HepG2 (cell line): Measurements from ENCODE around the gene LTA. TPM values are rescaled to one million over a fixed set of nuclear protein-coding genes. Genes with fewer than 3 reads are reported as not detected.

Experiments used
- BCL6 ChIP-seq: IDR thresholded peaks from 2 replicates; pipeline ENCODE4 v1.6.1; 2016; ENCODE audit warnings: missing genetic modification reagents, missing compliant biosample characterization
- CC2D1A ChIP-seq: sonication (generic); formaldehyde crosslinking; IDR thresholded peaks from 2 replicates; pipeline ENCODE4 v1.8.1; 2023; ENCODE audit warnings: mild to moderate bottlenecking, missing genetic modification reagents
- DMAP1 ChIP-seq: IDR thresholded peaks from 2 replicates; pipeline ENCODE4 v1.6.1; 2016
- EEA1 ChIP-seq: sonication (generic); formaldehyde crosslinking; IDR thresholded peaks from 2 replicates; pipeline ENCODE4 v1.5.1; 2020; ENCODE audit warnings: mild to moderate bottlenecking, missing genetic modification reagents, borderline replicate concordance
- MXD4 ChIP-seq: IDR thresholded peaks from 2 replicates; pipeline ENCODE4 v1.6.1; 2016; ENCODE audit warnings: mild to moderate bottlenecking, missing biosample characterization, missing genetic modification reagents
- NBN ChIP-seq: fragments of 450-650 bp; conservative IDR thresholded peaks from 2 replicates; pipeline ENCODE4 v1.6.1; 2017
- NCOA1 ChIP-seq: sonication (generic); formaldehyde crosslinking; IDR thresholded peaks from 2 replicates; pipeline ENCODE4 v1.9.0; 2021; ENCODE audit warnings: missing genetic modification reagents
- NFE2L1 ChIP-seq: sonication (generic); formaldehyde crosslinking; IDR thresholded peaks from 2 replicates; pipeline ENCODE4 v1.4.0; 2020; ENCODE audit warnings: missing genetic modification reagents, mild to moderate bottlenecking, borderline replicate concordance
- NFIB ChIP-seq: sonication (generic); formaldehyde crosslinking; IDR thresholded peaks from 2 replicates; pipeline ENCODE4 v1.9.0; 2021; ENCODE audit warnings: missing genetic modification reagents, mild to moderate bottlenecking, borderline replicate concordance
- NR3C1 ChIP-seq: sonication (generic); formaldehyde crosslinking; IDR thresholded peaks from 2 replicates; pipeline ENCODE4 v1.4.0; 2020; ENCODE audit warnings: missing genetic modification reagents
- PHF20 ChIP-seq: sonication (generic); formaldehyde crosslinking; IDR thresholded peaks from 2 replicates; pipeline ENCODE4 v1.5.0; 2020; ENCODE audit warnings: mild to moderate bottlenecking, missing genetic modification reagents
- SPEN ChIP-seq: sonication (generic); formaldehyde crosslinking; IDR thresholded peaks from 2 replicates; pipeline ENCODE4 v1.5.1; 2020; ENCODE audit warnings: low read depth, mild to moderate bottlenecking, missing genetic modification reagents
- STAT5B ChIP-seq: sonication (generic); formaldehyde crosslinking; IDR thresholded peaks from 2 replicates; pipeline ENCODE4 v1.4.0; 2020; ENCODE audit warnings: missing genetic modification reagents
- TBX3 ChIP-seq: fragments of 450-650 bp; IDR thresholded peaks from 2 replicates; pipeline ENCODE4 v1.6.1; 2017; ENCODE audit warnings: antibody characterized with exemption, mild to moderate bottlenecking, inconsistent platforms, borderline replicate concordance
- TIGD3 ChIP-seq: sonication (generic); formaldehyde crosslinking; IDR thresholded peaks from 2 replicates; pipeline ENCODE4 v1.5.1; 2020; ENCODE audit warnings: mild to moderate bottlenecking, missing genetic modification reagents, borderline replicate concordance
- TP53 ChIP-seq: sonication (generic); formaldehyde crosslinking; conservative IDR thresholded peaks from 2 replicates; pipeline ENCODE4 v1.4.0; 2020; ENCODE audit warnings: missing genetic modification reagents
- U2AF2 ChIP-seq: fragments of 200-400 bp; formaldehyde crosslinking; IDR thresholded peaks from 2 replicates; pipeline ENCODE4 v1.6.1; 2017; ENCODE audit warnings: low read depth, mild to moderate bottlenecking, low read length
- YEATS4 ChIP-seq: sonication (generic); formaldehyde crosslinking; IDR thresholded peaks from 2 replicates; pipeline ENCODE4 v1.4.0; 2020; ENCODE audit warnings: missing genetic modification reagents, borderline replicate concordance
- ZBTB1 ChIP-seq: sonication (generic); formaldehyde crosslinking; IDR thresholded peaks from 2 replicates; pipeline ENCODE4 v1.4.0; 2020; ENCODE audit warnings: missing genetic modification reagents, borderline replicate concordance
- ZNF567 ChIP-seq: sonication (generic); formaldehyde crosslinking; IDR thresholded peaks from 2 replicates; pipeline ENCODE4 v1.8.1; 2023; ENCODE audit warnings: mild to moderate bottlenecking, missing genetic modification reagents, borderline replicate concordance
- polyA plus RNA-seq, 8 experiments: library from polyadenylated mRNA; depleted of rRNA in 3 of 8; stranded (reverse) in 7 of 8; unstranded in 1 of 8; fragments of >200 nt; fragmentation: Illumina TruSeq in 4 of 8; extraction: Trizol in 4 of 8; gene quantifications; 2 replicates each; pipeline versions ENCODE4 v1.2.1 to v1.2.3, GENCODE V29; 2011 to 2016; ENCODE audit warnings: low read depth in 4 of 8, missing spikeins in 1 of 8, mixed read lengths in 1 of 8; ENCODE audit not compliant: insufficient read depth in 1 of 8
- total RNA-seq, 5 experiments: library from RNA; depleted of rRNA; stranded (reverse); fragments of >200 nt; fragmentation: Illumina TruSeq; extraction: Trizol; gene quantifications; 2 replicates each; pipeline ENCODE4 v1.2.3, GENCODE V29; 2016; ENCODE audit warnings: low read depth in 1 of 5
- TF ChIP-seq, protein P1 (sequence below): sonication (generic); formaldehyde crosslinking; IDR thresholded peaks from 2 replicates; pipeline ENCODE4 v1.5.0; 2020; ENCODE audit warnings: mild to moderate bottlenecking, missing genetic modification reagents
- TF ChIP-seq, protein P2 (sequence below): sonication (generic); formaldehyde crosslinking; IDR thresholded peaks from 2 replicates; pipeline ENCODE4 v1.4.0; 2020; ENCODE audit warnings: low read depth, mild to moderate bottlenecking, missing genetic modification reagents
- TF ChIP-seq, protein P3 (sequence below): sonication (generic); formaldehyde crosslinking; IDR thresholded peaks from 2 replicates; pipeline ENCODE4 v1.4.0; 2020; ENCODE audit warnings: missing genetic modification reagents
- TF ChIP-seq, protein P4 (sequence below): sonication (generic); formaldehyde crosslinking; IDR thresholded peaks from 2 replicates; pipeline ENCODE4 v1.4.0; 2020; ENCODE audit warnings: mild to moderate bottlenecking, missing genetic modification reagents

LTA gene
- total and polyA plus RNA-seq, 2 of the 13 experiments (the other 11 are each of a cell fraction or from before 2014, with no cell fraction given), result 0.09 TPM; not detected in 1

- TF ChIP-seq, protein P1, sequence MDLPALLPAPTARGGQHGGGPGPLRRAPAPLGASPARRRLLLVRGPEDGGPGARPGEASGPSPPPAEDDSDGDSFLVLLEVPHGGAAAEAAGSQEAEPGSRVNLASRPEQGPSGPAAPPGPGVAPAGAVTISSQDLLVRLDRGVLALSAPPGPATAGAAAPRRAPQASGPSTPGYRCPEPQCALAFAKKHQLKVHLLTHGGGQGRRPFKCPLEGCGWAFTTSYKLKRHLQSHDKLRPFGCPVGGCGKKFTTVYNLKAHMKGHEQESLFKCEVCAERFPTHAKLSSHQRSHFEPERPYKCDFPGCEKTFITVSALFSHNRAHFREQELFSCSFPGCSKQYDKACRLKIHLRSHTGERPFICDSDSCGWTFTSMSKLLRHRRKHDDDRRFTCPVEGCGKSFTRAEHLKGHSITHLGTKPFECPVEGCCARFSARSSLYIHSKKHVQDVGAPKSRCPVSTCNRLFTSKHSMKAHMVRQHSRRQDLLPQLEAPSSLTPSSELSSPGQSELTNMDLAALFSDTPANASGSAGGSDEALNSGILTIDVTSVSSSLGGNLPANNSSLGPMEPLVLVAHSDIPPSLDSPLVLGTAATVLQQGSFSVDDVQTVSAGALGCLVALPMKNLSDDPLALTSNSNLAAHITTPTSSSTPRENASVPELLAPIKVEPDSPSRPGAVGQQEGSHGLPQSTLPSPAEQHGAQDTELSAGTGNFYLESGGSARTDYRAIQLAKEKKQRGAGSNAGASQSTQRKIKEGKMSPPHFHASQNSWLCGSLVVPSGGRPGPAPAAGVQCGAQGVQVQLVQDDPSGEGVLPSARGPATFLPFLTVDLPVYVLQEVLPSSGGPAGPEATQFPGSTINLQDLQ (CRISPR knock-in tag), result no peak
- 0 out of 2 replicates have a peak, but pooled peaks have one; percentile 5 for TF ChIP-seq NCOA1 (CRISPR knock-in tag)
- peak; percentile 75 for TF ChIP-seq SPEN
- TF ChIP-seq NR3C1 (CRISPR knock-in tag), result no peak
- TF ChIP-seq, protein P2, sequence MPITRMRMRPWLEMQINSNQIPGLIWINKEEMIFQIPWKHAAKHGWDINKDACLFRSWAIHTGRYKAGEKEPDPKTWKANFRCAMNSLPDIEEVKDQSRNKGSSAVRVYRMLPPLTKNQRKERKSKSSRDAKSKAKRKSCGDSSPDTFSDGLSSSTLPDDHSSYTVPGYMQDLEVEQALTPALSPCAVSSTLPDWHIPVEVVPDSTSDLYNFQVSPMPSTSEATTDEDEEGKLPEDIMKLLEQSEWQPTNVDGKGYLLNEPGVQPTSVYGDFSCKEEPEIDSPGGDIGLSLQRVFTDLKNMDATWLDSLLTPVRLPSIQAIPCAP (CRISPR knock-in tag), result no peak
- no peak; the same call in 1 of the 2 replicates for TF ChIP-seq EEA1 (CRISPR knock-in tag)
- no peak for TF ChIP-seq U2AF2
- no peak for TF ChIP-seq ZNF567 (CRISPR knock-in tag)
- no peak for TF ChIP-seq ZBTB1 (CRISPR knock-in tag)
- TF ChIP-seq TP53 (CRISPR knock-in tag), result no peak
- no peak; the same call in 1 of the 2 replicates for TF ChIP-seq BCL6 (CRISPR knock-in tag)
- TF ChIP-seq, protein P3, sequence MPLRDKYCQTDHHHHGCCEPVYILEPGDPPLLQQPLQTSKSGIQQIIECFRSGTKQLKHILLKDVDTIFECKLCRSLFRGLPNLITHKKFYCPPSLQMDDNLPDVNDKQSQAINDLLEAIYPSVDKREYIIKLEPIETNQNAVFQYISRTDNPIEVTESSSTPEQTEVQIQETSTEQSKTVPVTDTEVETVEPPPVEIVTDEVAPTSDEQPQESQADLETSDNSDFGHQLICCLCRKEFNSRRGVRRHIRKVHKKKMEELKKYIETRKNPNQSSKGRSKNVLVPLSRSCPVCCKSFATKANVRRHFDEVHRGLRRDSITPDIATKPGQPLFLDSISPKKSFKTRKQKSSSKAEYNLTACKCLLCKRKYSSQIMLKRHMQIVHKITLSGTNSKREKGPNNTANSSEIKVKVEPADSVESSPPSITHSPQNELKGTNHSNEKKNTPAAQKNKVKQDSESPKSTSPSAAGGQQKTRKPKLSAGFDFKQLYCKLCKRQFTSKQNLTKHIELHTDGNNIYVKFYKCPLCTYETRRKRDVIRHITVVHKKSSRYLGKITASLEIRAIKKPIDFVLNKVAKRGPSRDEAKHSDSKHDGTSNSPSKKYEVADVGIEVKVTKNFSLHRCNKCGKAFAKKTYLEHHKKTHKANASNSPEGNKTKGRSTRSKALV (CRISPR knock-in tag), result no peak
- TF ChIP-seq MXD4 (CRISPR knock-in tag), result peak; percentile 52; the same call in 1 of the 2 replicates
- TF ChIP-seq CC2D1A (CRISPR knock-in tag), result no peak
- no peak; the same call in 1 of the 2 replicates for TF ChIP-seq TIGD3 (CRISPR knock-in tag)
- no peak for TF ChIP-seq NFE2L1 (CRISPR knock-in tag)
- TF ChIP-seq DMAP1 (CRISPR knock-in tag), result peak; percentile 43; the same call in 1 of the 2 replicates
- peak; percentile 61 for TF ChIP-seq YEATS4
- TF ChIP-seq STAT5B, result no peak
- peak; percentile 90 for TF ChIP-seq TBX3
- no peak for TF ChIP-seq NBN
- no peak for TF ChIP-seq NFIB
- TF ChIP-seq, protein P4, sequence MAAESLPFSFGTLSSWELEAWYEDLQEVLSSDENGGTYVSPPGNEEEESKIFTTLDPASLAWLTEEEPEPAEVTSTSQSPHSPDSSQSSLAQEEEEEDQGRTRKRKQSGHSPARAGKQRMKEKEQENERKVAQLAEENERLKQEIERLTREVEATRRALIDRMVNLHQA, result no peak
- peak; percentile 37; the same call in 1 of the 2 replicates for TF ChIP-seq PHF20 (CRISPR knock-in tag)
These were observed 47.9 kb downstream of the LTA start (continued) for GRCh38 chr6:31619805-31620585.
